IMR-90 (cell line): Measurements from ENCODE around the gene ATP6V1G1. TPM values are rescaled to one million over a fixed set of nuclear protein-coding genes. Genes with fewer than 3 reads are reported as not detected.

Experiments used
- ATAC-seq: fragments of 200-7000 bp; cut with Tn5 transposase; 2 replicates; pipeline ENCODE4 v1.9.1; 2020; ENCODE audit warnings: low read depth, mild to moderate bottlenecking, moderate library complexity
- BruUV-seq: library from RNA; stranded (reverse); fragments of 400-500 nt; replicated peaks from 2 replicates; lab custom pipeline; 2021; lab: Mats Ljungman, UMichigan
- CTCF ChIA-PET: fragments of 300-600 bp; formaldehyde crosslinking; extraction: SDS; loops from one replicate; lab custom pipeline; 2021; ENCODE audit warnings: antibody characterized with exemption; lab: Yijun Ruan, JAX
- POLR2A ChIA-PET: fragments of 300-600 bp; sonication (Branson Sonifier 250); formaldehyde crosslinking; loops from one replicate; lab custom pipeline; 2022; ENCODE audit warnings: antibody characterized with exemption; ENCODE audit not compliant: unreplicated experiment; lab: Charles Lee
- DNase-seq: peaks from one replicate; pipeline ENCODE4 v3.0.0; 2013
- H2AFZ ChIP-seq: replicated peaks from 2 replicates; pipeline ENCODE3; 2013; ENCODE audit warnings: low read length, mild to moderate bottlenecking; ENCODE audit not compliant: poor library complexity
- H2AK5ac ChIP-seq: 2 replicates; pipeline ENCODE4 v1.6.1; 2013; ENCODE audit warnings: low read depth, low read length, inconsistent platforms
- H2AK9ac ChIP-seq: replicated peaks from 2 replicates; pipeline ENCODE3; 2013; ENCODE audit warnings: mild to moderate bottlenecking, low read depth, low read length, moderate library complexity; ENCODE audit not compliant: poor library complexity
- H2BK120ac ChIP-seq: 2 replicates; pipeline ENCODE4 v1.6.1; 2013; ENCODE audit warnings: low read depth, low read length, inconsistent platforms
- H2BK15ac ChIP-seq: 3 replicates; pipeline ENCODE4 v1.6.1; 2013; ENCODE audit warnings: low read depth, low read length, inconsistent platforms
- H2BK20ac ChIP-seq: 2 replicates; pipeline ENCODE4 v1.6.1; 2013; ENCODE audit warnings: low read depth, mild to moderate bottlenecking, inconsistent platforms, low read length, moderate library complexity
- H2BK5ac ChIP-seq: 2 replicates; pipeline ENCODE4 v1.6.1; 2013; ENCODE audit warnings: mild to moderate bottlenecking, low read depth, low read length, inconsistent platforms; ENCODE audit not compliant: poor library complexity, severe bottlenecking
- H3K14ac ChIP-seq: replicated peaks from 2 replicates; pipeline ENCODE4 v1.6.1; 2013; ENCODE audit warnings: low read depth, low read length, inconsistent platforms
- H3K18ac ChIP-seq: 2 replicates; pipeline ENCODE4 v1.6.1; 2013; ENCODE audit warnings: low read depth, low read length, control low read depth
- H3K23ac ChIP-seq: 2 replicates; pipeline ENCODE4 v1.6.1; 2013; ENCODE audit warnings: low read depth, low read length, inconsistent platforms
- H3K27ac ChIP-seq: 2 replicates; pipeline ENCODE4 v1.5.1; 2013; ENCODE audit warnings: mild to moderate bottlenecking, control low read depth, low read length; ENCODE audit not compliant: insufficient read depth
- H3K27me3 ChIP-seq: 2 replicates; pipeline ENCODE4 v1.6.1; 2013; ENCODE audit warnings: low read length; ENCODE audit not compliant: control insufficient read depth, insufficient read depth
- H3K36me3 ChIP-seq: 2 replicates; pipeline ENCODE4 v1.6.1; 2013; ENCODE audit warnings: low read length, mixed read lengths; ENCODE audit not compliant: control insufficient read depth, insufficient read depth
- H3K4ac ChIP-seq: 2 replicates; pipeline ENCODE4 v1.6.1; 2013; ENCODE audit warnings: low read depth, low read length, inconsistent platforms
- H3K4me1 ChIP-seq: 2 replicates; pipeline ENCODE4 v1.6.1; 2013; ENCODE audit warnings: low read length, mixed read lengths; ENCODE audit not compliant: control insufficient read depth, insufficient read depth
- H3K4me2 ChIP-seq: 2 replicates; pipeline ENCODE4 v1.6.1; 2013; ENCODE audit warnings: low read depth, mild to moderate bottlenecking, control low read depth, low read length, moderate library complexity
- H3K4me3 ChIP-seq: 2 replicates; pipeline ENCODE4 v1.5.1; 2013; ENCODE audit warnings: low read depth, mild to moderate bottlenecking, control low read depth, low read length, moderate library complexity; ENCODE audit not compliant: insufficient read depth
- H3K56ac ChIP-seq: 2 replicates; pipeline ENCODE4 v1.6.1; 2013; ENCODE audit warnings: low read length, inconsistent platforms; ENCODE audit not compliant: insufficient read depth; ENCODE audit errors: extremely low read depth
- H3K79me1 ChIP-seq, 2 experiments: 2 replicates each; pipeline ENCODE4 v1.6.1; 2013; ENCODE audit warnings: low read length in 2 of 2, inconsistent platforms in 1 of 2, low read depth in 1 of 2
- H3K9ac ChIP-seq: 2 replicates; pipeline ENCODE4 v1.6.1; 2013; ENCODE audit warnings: low read depth, low read length, control low read depth
- H3K9me1 ChIP-seq: 2 replicates; pipeline ENCODE4 v1.6.1; 2013; ENCODE audit warnings: low read length, inconsistent platforms; ENCODE audit not compliant: insufficient read depth
- H3K9me3 ChIP-seq: 2 replicates; pipeline ENCODE4 v1.6.1; 2013; ENCODE audit warnings: low read length; ENCODE audit not compliant: control insufficient read depth, insufficient read depth
- H4K20me1 ChIP-seq: 2 replicates; pipeline ENCODE4 v1.6.1; 2013; ENCODE audit warnings: low read length, inconsistent platforms; ENCODE audit not compliant: insufficient read depth
- H4K5ac ChIP-seq: 2 replicates; pipeline ENCODE4 v1.6.1; 2013; ENCODE audit warnings: mild to moderate bottlenecking, low read depth, low read length, control low read depth
- H4K8ac ChIP-seq, 2 experiments: 2 replicates each; pipeline ENCODE4 v1.6.1; 2013; ENCODE audit warnings: low read depth in 2 of 2, low read length in 2 of 2, control low read depth in 1 of 2, inconsistent platforms in 1 of 2
- H4K91ac ChIP-seq: 2 replicates; pipeline ENCODE4 v1.6.1; 2013; ENCODE audit warnings: low read depth, low read length, inconsistent platforms; ENCODE audit not compliant: insufficient read depth
- CHD1 ChIP-seq: IDR thresholded peaks from 2 replicates; pipeline ENCODE4 v1.6.1; 2012; ENCODE audit warnings: low read depth, low read length, improper control_type of control experiment
- CTCF ChIP-seq: conservative IDR thresholded peaks from 2 replicates; pipeline ENCODE4 v1.5.1; 2012; ENCODE audit warnings: mild to moderate bottlenecking, low read depth, low read length, improper control_type of control experiment
- MXI1 ChIP-seq: IDR thresholded peaks from 2 replicates; pipeline ENCODE4 v1.6.1; 2012; ENCODE audit warnings: low read depth, mild to moderate bottlenecking, low read length, moderate library complexity, borderline replicate concordance
- NFE2L2 ChIP-seq: fragments of 150-350 bp; IDR thresholded peaks from 2 replicates; pipeline ENCODE4 v1.6.1; 2016; ENCODE audit warnings: low read depth, mild to moderate bottlenecking, low read length
- WGBS, 2 experiments: methylation state at CpG; one replicate each; pipeline versions ENCODE4 v1.1.5 to v1.1.7; 2013; ENCODE audit warnings: missing lambda C conversion rate in 2 of 2; ENCODE audit not compliant: insufficient read length in 1 of 2; ENCODE audit errors: extremely low coverage in 2 of 2; 5-methylcytosine and 5-hydroxymethylcytosine counted together
- dilution Hi-C: fragments of 300-500 bp; cut with HindIII; formaldehyde crosslinking; loops from one replicate; pipeline ENCODE4 v1.14.3; 2018; ENCODE audit warnings: low sequenced_read_pairs; ENCODE audit not compliant: unreplicated experiment
- in situ Hi-C: fragments of 300-500 bp; cut with MboI; formaldehyde crosslinking; loops from 3 replicates; pipeline ENCODE4 v1.14.3; 2019; ENCODE audit warnings: low sequenced_read_pairs, inconsistent platforms, mixed read lengths
- intact Hi-C: fragments of 100-400 bp; cut with micrococcal nuclease; formaldehyde crosslinking; loops from 2 replicates; pipeline ENCODE4 v1.10.0; 2022
- polyA plus RNA-seq, 3 experiments: library from polyadenylated mRNA; depleted of rRNA; stranded (reverse); fragments of >200 nt; gene quantifications; 2 replicates each; pipeline ENCODE4 v1.2.3, GENCODE V29; 2012; ENCODE audit warnings: low replicate concordance in 1 of 3
- total RNA-seq: library from RNA; depleted of rRNA; stranded (reverse); fragments of >200 nt; gene quantifications from 2 replicates; pipeline ENCODE4 v1.2.3, GENCODE V29; 2012

The ATP6V1G1 gene
- total and polyA plus RNA-seq, 2 of the 4 experiments (the other 2 are of a cell fraction), result 52.0 to 70.9 TPM

GRCh38 chr9:114614373-114614772, 26.8 kb downstream of the ATP6V1G1 start:
- Histone ChIP-seq H3K9me3 (no peaks in the 10 kb centered on the region), H3K23ac (no peak overlapping the region), H4K20me1 (no peaks in the 10 kb centered on the region; the same call in 1 of the 2 replicates), H3K56ac (no peak overlapping the region), H2BK15ac (no peak overlapping the region), H3K36me3 (peaks cover 3% of the 10 kb centered on the region; the same call in 1 of the 2 replicates), H2BK120ac (no peak overlapping the region), H4K5ac (no peak overlapping the region), H2AFZ (no peak overlapping the region), H3K27ac (no peak overlapping the region), H3K27me3 (no peaks in the 10 kb centered on the region), H3K9me1 (peaks cover 14% of the 10 kb centered on the region), H3K4me2 (no peak overlapping the region), H4K91ac (no peak overlapping the region), H3K18ac (no peak overlapping the region), H4K8ac (no peak overlapping the region), H3K4ac (no peak overlapping the region), H3K4me3 (no peak overlapping the region), H2AK5ac (no peak overlapping the region), H3K14ac (no peak overlapping the region), H3K9ac (no peak overlapping the region), H2AK9ac (no peak overlapping the region), H2BK5ac (no peak overlapping the region), H3K4me1 (peaks cover 18% of the 10 kb centered on the region), H3K79me1 (peaks cover 19 to 32% of the 10 kb centered on the region in 2 experiments), H2BK20ac (no peak overlapping the region)
- in situ Hi-C loops, result no loop called here
- no CpG with 5 or more reads among the region's 3 CpGs for WGBS, 2 experiments
- intact Hi-C loops, result loop anchor here (5.0 kb wide), 1 partner anchor 127 kb away; no protein-coding TSS in a partner anchor
- no peak for TF ChIP-seq CHD1
- TF ChIP-seq CTCF, result no peak
- no peak for TF ChIP-seq MXI1
- TF ChIP-seq NFE2L2, result no peak
- no TSS peak for BruUV-seq
- ChIA-PET CTCF (no interaction called here), POLR2A (no interaction called here)
- ATAC-seq (no peak), DNase-seq (no peak)
- dilution Hi-C loops, result no loop called here
